Measurements from ENCODE around the gene OCEL1. TPM values are rescaled to one million over a fixed set of nuclear protein-coding genes. Genes with fewer than 3 reads are reported as not detected.
A peak's percentile ranks its signal among the peaks of the same experiment; 100 is the strongest.

The OCEL1 gene
- total and polyA plus RNA-seq, 10 of the 15 experiments (the other 5 are each of a cell fraction or from before 2014, with no cell fraction given), result 2.8 to 18.2 (median 7.4) TPM

DNA sequence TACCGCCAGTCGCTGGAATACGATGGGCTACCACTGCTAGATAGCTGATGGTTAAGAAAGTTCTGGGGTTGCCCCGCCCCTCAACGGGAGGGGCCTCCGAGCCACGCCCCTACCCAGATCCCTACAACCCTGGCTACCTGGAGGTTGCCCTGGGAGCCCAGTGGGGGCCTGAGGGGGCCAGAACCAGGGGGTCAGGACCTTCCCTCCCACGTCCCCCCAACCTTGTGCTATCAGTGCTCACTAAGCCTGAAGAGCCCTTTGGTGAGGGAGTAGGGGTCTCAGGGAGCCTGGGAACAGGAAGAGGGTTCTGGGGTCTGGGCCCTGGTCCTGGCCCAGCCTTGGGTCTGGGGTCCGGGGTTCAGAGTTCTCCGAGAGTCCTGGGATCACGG lies 8.9 kb downstream of the OCEL1 start:
- H4K20me1 ChIP-seq (ENCODE audit: control insufficient read depth, insufficient read depth), result no peaks in the 10 kb centered on the region
- TF ChIP-seq ZNF207 (IDR thresholded peaks at IDR 0.05; ENCODE audit: borderline replicate concordance), result no peak
- 0 out of 2 replicates have a peak, but pooled peaks have one; percentile 58 for TF ChIP-seq HDGF (IDR thresholded peaks at IDR 0.05)
- no peak for TF ChIP-seq LARP7 (IDR thresholded peaks at IDR 0.05)
- TF ChIP-seq, protein P1, sequence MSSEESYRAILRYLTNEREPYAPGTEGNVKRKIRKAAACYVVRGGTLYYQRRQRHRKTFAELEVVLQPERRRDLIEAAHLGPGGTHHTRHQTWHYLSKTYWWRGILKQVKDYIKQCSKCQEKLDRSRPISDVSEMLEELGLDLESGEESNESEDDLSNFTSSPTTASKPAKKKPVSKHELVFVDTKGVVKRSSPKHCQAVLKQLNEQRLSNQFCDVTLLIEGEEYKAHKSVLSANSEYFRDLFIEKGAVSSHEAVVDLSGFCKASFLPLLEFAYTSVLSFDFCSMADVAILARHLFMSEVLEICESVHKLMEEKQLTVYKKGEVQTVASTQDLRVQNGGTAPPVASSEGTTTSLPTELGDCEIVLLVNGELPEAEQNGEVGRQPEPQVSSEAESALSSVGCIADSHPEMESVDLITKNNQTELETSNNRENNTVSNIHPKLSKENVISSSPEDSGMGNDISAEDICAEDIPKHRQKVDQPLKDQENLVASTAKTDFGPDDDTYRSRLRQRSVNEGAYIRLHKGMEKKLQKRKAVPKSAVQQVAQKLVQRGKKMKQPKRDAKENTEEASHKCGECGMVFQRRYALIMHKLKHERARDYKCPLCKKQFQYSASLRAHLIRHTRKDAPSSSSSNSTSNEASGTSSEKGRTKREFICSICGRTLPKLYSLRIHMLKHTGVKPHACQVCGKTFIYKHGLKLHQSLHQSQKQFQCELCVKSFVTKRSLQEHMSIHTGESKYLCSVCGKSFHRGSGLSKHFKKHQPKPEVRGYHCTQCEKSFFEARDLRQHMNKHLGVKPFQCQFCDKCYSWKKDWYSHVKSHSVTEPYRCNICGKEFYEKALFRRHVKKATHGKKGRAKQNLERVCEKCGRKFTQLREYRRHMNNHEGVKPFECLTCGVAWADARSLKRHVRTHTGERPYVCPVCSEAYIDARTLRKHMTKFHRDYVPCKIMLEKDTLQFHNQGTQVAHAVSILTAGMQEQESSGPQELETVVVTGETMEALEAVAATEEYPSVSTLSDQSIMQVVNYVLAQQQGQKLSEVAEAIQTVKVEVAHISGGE (CRISPR knock-in tag; IDR thresholded peaks at IDR 0.05), result no peak
- no peaks in the 10 kb centered on the region; a peak in 1 of 4 replicates for H3K36me3 ChIP-seq (ENCODE audit: control insufficient read depth in 2 of 2, insufficient read depth in 2 of 2, low read length in 1 of 2)
- ATAC-seq, result peak; percentile 90
- in situ Hi-C loops (cut with MboI) (no loop called here), intact Hi-C loops (cut with micrococcal nuclease; ENCODE audit: unreplicated experiment) (loop anchor here (2.0 kb wide), 1 partner anchor 160 kb away; the partner anchor contains the start of genes HAUS8 and MYO9B)
- H3K4me2 ChIP-seq (ENCODE audit: control insufficient read depth, insufficient read depth), result peak overlapping the region; percentile 98
- peak overlapping the region; percentile 89 for H3K4me3 ChIP-seq
- WGBS (ENCODE audit: insufficient coverage, insufficient replicate concordance, low lambda C conversion rate, missing lambda C conversion rate), result 2% methylated on average over 11 of the region's 11 CpGs
- peak overlapping the region; percentile 45 for H3K27ac ChIP-seq (ENCODE audit: control insufficient read depth, insufficient read depth)
- peak overlapping the region; percentile 90 for H2AFZ ChIP-seq (ENCODE audit: control insufficient read depth, low read depth, low read length)
- H3K79me2 ChIP-seq (ENCODE audit: control insufficient read depth, insufficient read depth, low read length), result peaks cover 10% of the 10 kb centered on the region
- peak overlapping the region; percentile 77 for H3K9ac ChIP-seq (ENCODE audit: control insufficient read depth, insufficient read depth, low read length)
- no TSS peak for BruUV-seq (replicated peaks)
- POLR2A ChIA-PET, result interaction anchor here (0.6 to 3.3 kb wide), 10 partner anchors 9 to 584 kb away, joined by 3 to 31 read pairs (median 4); partner anchors contain the start of genes NR2F6, OCEL1 and USE1
- no peak for DNase-seq (ENCODE audit: low read depth, low spot score)
- H3K9me3 ChIP-seq (replicated peaks; ENCODE audit: control insufficient read depth, insufficient read depth, low read length), result no peaks in the 10 kb centered on the region
- 0 out of 2 replicates have a peak, but pooled peaks cover 4% of the 10 kb centered on the region for H3K4me1 ChIP-seq (ENCODE audit: control insufficient read depth, insufficient read depth, low read length)
- no peaks in the 10 kb centered on the region for H3K27me3 ChIP-seq (replicated peaks in 1 of 2; ENCODE audit: control insufficient read depth in 2 of 2, insufficient read depth in 2 of 2, low read length in 1 of 2)
- SMC1A ChIA-PET (ENCODE audit: uncharacterized antibody, unreplicated experiment), result interaction anchor here (0.7 to 1.8 kb wide), 7 partner anchors 8 to 167 kb away, joined by 3 to 8 read pairs (median 3); partner anchors contain the start of genes BABAM1 and OCEL1
- peak; percentile 66 for FAIRE-seq
- RAD21 ChIA-PET (ENCODE audit: unreplicated experiment), result interaction anchor here (0.5 to 3.1 kb wide), 14 partner anchors 9 to 514 kb away, joined by 3 to 21 read pairs (median 4); partner anchors contain the start of genes BABAM1, HAUS8, OCEL1 and USE1
- CTCF ChIA-PET, result interaction anchor here (0.6 to 3.9 kb wide), 13 partner anchors 9 to 166 kb away, joined by 3 to 24 read pairs (median 5); partner anchors contain the start of genes OCEL1, USE1 and USHBP1
